Measurements from ENCODE around the gene TRAPPC5.

DNA sequence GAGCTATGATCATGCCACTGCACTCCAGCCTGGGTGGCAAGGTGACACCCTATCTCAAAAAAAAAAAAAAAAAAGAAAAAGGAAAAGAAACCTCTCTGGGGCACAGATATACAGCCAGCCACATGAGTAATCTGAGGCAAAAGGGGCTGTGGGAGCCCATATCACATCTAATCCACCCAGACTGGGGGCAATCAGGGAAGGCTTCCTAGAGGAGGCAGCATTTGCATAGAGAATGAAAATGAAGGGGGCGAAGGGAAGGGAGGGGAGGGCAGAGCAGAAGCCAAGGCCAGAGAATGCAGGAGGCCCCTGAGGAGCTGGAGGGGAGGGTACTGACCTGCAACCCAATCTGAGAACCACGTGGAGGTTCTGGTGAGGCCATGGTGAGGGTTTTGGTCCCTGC lies 30.5 kb upstream of the TRAPPC5 start:
- TF ChIP-seq POLR2A (IDR thresholded peaks at IDR 0.05) = no peak
- TF ChIP-seq, protein P1, sequence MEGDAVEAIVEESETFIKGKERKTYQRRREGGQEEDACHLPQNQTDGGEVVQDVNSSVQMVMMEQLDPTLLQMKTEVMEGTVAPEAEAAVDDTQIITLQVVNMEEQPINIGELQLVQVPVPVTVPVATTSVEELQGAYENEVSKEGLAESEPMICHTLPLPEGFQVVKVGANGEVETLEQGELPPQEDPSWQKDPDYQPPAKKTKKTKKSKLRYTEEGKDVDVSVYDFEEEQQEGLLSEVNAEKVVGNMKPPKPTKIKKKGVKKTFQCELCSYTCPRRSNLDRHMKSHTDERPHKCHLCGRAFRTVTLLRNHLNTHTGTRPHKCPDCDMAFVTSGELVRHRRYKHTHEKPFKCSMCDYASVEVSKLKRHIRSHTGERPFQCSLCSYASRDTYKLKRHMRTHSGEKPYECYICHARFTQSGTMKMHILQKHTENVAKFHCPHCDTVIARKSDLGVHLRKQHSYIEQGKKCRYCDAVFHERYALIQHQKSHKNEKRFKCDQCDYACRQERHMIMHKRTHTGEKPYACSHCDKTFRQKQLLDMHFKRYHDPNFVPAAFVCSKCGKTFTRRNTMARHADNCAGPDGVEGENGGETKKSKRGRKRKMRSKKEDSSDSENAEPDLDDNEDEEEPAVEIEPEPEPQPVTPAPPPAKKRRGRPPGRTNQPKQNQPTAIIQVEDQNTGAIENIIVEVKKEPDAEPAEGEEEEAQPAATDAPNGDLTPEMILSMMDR (IDR thresholded peaks at IDR 0.05) = no peak

All from right lobe of liver (tissue), 4 donors.